Keratinocyte (primary cell): ENCODE data around the gene DNAH10. TPM values are rescaled to one million over a fixed set of nuclear protein-coding genes. Genes with fewer than 3 reads are reported as not detected.

Source experiments
- DNase-seq: peaks from one replicate; pipeline ENCODE4 v3.0.0-alpha.2; 2011; ENCODE audit warnings: low read depth, missing footprints, low spot score
- FAIRE-seq: peaks from 2 replicates; lab custom pipeline; 2011; peaks lifted over from hg19 to GRCh38; lab: Jason Lieb, UNC
- H2AFZ ChIP-seq: 2 replicates; pipeline ENCODE4 v1.6.0; 2012; ENCODE audit warnings: low read length, control low read depth, inconsistent platforms; ENCODE audit not compliant: control insufficient read depth
- H3K27ac ChIP-seq: 2 replicates; pipeline ENCODE4 v1.5.1; 2011; ENCODE audit warnings: low read length; ENCODE audit not compliant: control insufficient read depth, insufficient read depth
- H3K27me3 ChIP-seq: 3 replicates; pipeline ENCODE4 v1.6.0; 2011; ENCODE audit warnings: low read length; ENCODE audit not compliant: control insufficient read depth, insufficient read depth; ENCODE audit errors: extremely low read depth
- H3K36me3 ChIP-seq, 2 experiments: 2 replicates in 1 of 2; 3 replicates in 1 of 2; pipeline ENCODE4 v1.5.1; 2011; ENCODE audit warnings: low read length in 2 of 2, mild to moderate bottlenecking in 1 of 2; ENCODE audit not compliant: control insufficient read depth in 2 of 2, insufficient read depth in 2 of 2; ENCODE audit errors: extremely low read depth in 1 of 2
- H3K4me1 ChIP-seq: 3 replicates; pipeline ENCODE4 v1.5.1; 2011; ENCODE audit warnings: low read length; ENCODE audit not compliant: control insufficient read depth, insufficient read depth; ENCODE audit errors: extremely low read depth
- H3K4me2 ChIP-seq: 3 replicates; pipeline ENCODE4 v1.6.0; 2011; ENCODE audit warnings: low read depth, low read length; ENCODE audit not compliant: control insufficient read depth, insufficient read depth; ENCODE audit errors: extremely low read depth
- H3K4me3 ChIP-seq, 3 experiments: fragments of 200-600 bp in 1 of 3; sonication (generic) in 1 of 3; 2 replicates in 2 of 3; 3 replicates in 1 of 3; pipeline ENCODE4 v1.5.1; 2011 to 2016; ENCODE audit warnings: low read length in 3 of 3, mild to moderate bottlenecking in 3 of 3, control low read depth in 2 of 3, inconsistent platforms in 1 of 3, low read depth in 1 of 3, mixed read lengths in 1 of 3, mixed run types in 1 of 3, moderate library complexity in 1 of 3; ENCODE audit not compliant: control insufficient read depth in 2 of 3, insufficient read depth in 2 of 3; ENCODE audit errors: extremely low read depth in 1 of 3
- H3K79me2 ChIP-seq: 2 replicates; pipeline ENCODE4 v1.6.0; 2012; ENCODE audit warnings: low read length; ENCODE audit not compliant: control insufficient read depth, insufficient read depth
- H3K9ac ChIP-seq: 3 replicates; pipeline ENCODE4 v1.6.0; 2011; ENCODE audit warnings: low read length; ENCODE audit not compliant: control insufficient read depth, insufficient read depth; ENCODE audit errors: extremely low read depth
- H3K9me1 ChIP-seq: 3 replicates; pipeline ENCODE4 v1.6.0; 2011; ENCODE audit warnings: low read length; ENCODE audit not compliant: control insufficient read depth, insufficient read depth; ENCODE audit errors: extremely low read depth
- H3K9me3 ChIP-seq: 2 replicates; pipeline ENCODE4 v1.5.1; 2012; ENCODE audit warnings: low read depth, low read length; ENCODE audit not compliant: control insufficient read depth
- H4K20me1 ChIP-seq: 3 replicates; pipeline ENCODE4 v1.6.0; 2011; ENCODE audit warnings: low read length; ENCODE audit not compliant: control insufficient read depth, insufficient read depth; ENCODE audit errors: extremely low read depth
- CTCF ChIP-seq, 3 experiments: IDR thresholded peaks in 1 of 3; conservative IDR thresholded peaks in 1 of 3; optimal IDR thresholded peaks in 1 of 3; 2 replicates in 2 of 3; 3 replicates in 1 of 3; pipeline versions ENCODE3 to v1.5.1; 2011; ENCODE audit warnings: low read length in 3 of 3, mild to moderate bottlenecking in 3 of 3, moderate library complexity in 2 of 3, control low read depth in 1 of 3, inconsistent platforms in 1 of 3; ENCODE audit not compliant: insufficient read depth in 2 of 3; ENCODE audit errors: extremely low read depth in 1 of 3
- EZH2 ChIP-seq: IDR thresholded peaks from one replicate; pipeline ENCODE4 v1.6.1; 2012; ENCODE audit warnings: inconsistent platforms, mild to moderate bottlenecking, low read length, moderate library complexity
- dilution Hi-C: fragments of 300-500 bp; cut with MboI; formaldehyde crosslinking; loops from one replicate; pipeline ENCODE4 v1.7.0; 2020; ENCODE audit warnings: low sequenced_read_pairs; ENCODE audit not compliant: extremely low pct_ligation_motif_present
- polyA plus RNA-seq, 5 experiments: library from polyadenylated mRNA; depleted of rRNA in 3 of 5; stranded (reverse) in 3 of 5; stranded (forward) in 1 of 5; unstranded in 1 of 5; fragments of >200 nt; gene quantifications; 1 replicate in 1 of 5; 2 replicates in 3 of 5; 3 replicates in 1 of 5; pipeline versions ENCODE4 v1.2.1 to v1.2.3, GENCODE V29; 2011 to 2012; ENCODE audit warnings: missing spikeins in 2 of 5, low read depth in 1 of 5, low replicate concordance in 1 of 5

DNAH10 gene
- polyA plus RNA-seq, 1 donor (not counting 4 experiments of a cell fraction or from before 2014, with no cell fraction given), result 0.08 TPM

DNA sequence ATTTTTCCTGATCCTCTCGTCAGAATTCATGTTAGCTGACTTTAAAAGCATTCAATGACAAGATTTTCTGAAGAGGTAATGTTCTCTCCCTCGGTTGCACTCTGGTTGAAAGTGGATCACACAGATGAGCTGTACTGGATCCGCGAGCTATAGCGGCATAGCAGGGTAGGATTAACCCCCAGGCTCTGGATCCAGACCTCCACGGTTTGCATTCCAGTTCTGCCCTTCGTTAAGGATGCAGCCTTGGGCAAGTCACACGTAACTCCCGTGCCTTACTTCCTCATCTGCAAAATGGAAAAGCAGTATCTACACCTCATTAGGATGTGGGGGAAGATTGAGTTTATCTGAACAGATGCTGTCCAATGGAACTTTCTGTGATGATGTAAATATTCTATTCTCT, 196.8 kb downstream of the DNAH10 start:
- H2AFZ ChIP-seq, result no peak overlapping the region
- DNase-seq (no peak), FAIRE-seq (no peak)
- H4K20me1 ChIP-seq, result no peaks in the 10 kb centered on the region
- dilution Hi-C loops, result no loop called here
- H3K4me3 ChIP-seq, result no peak overlapping the region
- peaks cover 0 to 1% of the 10 kb centered on the region in 2 experiments for H3K36me3 ChIP-seq
- H3K4me2 ChIP-seq, result no peak overlapping the region
- no peak overlapping the region for H3K27ac ChIP-seq
- no peaks in the 10 kb centered on the region for H3K79me2 ChIP-seq
- H3K27me3 ChIP-seq, result no peaks in the 10 kb centered on the region
- no peak overlapping the region for H3K9ac ChIP-seq
- H3K9me3 ChIP-seq, result no peaks in the 10 kb centered on the region
- H3K4me1 ChIP-seq, result no peaks in the 10 kb centered on the region
- no peak for TF ChIP-seq EZH2
- TF ChIP-seq CTCF (optimal IDR thresholded peaks at IDR 0.05 in 1 of 3, IDR thresholded peaks at IDR 0.05 in 1 of 3, conservative IDR thresholded peaks at IDR 0.05 in 1 of 3; ENCODE audit: extremely low read depth in 1 of 3, insufficient read depth in 2 of 3, low read length in 3 of 3), result no peak
- H3K9me1 ChIP-seq, result no peaks in the 10 kb centered on the region

DNA sequence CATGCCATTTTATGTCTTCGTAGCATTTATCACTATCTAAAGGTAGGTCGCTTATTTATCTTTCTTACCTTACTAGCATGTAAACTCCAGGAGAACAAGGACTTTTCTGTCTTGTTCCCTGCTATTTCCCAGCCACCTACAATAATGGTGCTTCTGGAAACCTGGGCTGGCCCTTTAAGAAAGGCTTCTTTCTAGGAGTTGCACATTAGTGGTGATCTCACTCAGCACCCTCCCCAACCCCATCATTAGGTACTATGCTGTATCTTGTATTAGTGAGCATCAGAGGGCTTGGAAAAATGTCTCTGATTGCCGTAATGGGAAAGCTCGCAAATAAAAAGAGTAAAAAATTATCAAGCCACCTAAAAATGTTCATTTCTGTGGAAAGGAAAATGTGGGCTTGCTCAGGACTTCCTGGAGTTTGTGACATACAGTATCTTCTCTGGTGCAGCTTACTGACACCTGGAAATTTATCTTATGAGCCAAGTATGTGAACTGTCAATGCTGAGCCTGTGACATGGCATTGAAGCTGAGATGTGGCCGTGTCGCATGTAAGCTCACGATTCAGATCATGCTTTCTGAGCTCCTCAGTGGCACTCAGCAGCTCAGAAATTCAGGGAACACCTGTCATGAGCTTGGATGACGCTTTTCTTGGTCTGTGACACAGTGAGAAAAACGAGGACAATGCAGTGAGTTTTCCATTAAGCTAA, 198.1 kb downstream of the DNAH10 start:
- no peak overlapping the region for H3K27ac ChIP-seq
- H3K79me2 ChIP-seq, result no peaks in the 10 kb centered on the region
- H2AFZ ChIP-seq, result no peak overlapping the region
- no peak overlapping the region for H3K4me3 ChIP-seq
- no peaks in the 10 kb centered on the region for H3K9me3 ChIP-seq
- H4K20me1 ChIP-seq, result no peaks in the 10 kb centered on the region
- H3K27me3 ChIP-seq, result no peaks in the 10 kb centered on the region
- DNase-seq (no peak), FAIRE-seq (no peak)
- H3K4me1 ChIP-seq, result no peaks in the 10 kb centered on the region
- TF ChIP-seq EZH2, result no peak
- TF ChIP-seq CTCF (optimal IDR thresholded peaks at IDR 0.05 in 1 of 3, IDR thresholded peaks at IDR 0.05 in 1 of 3, conservative IDR thresholded peaks at IDR 0.05 in 1 of 3; ENCODE audit: extremely low read depth in 1 of 3, insufficient read depth in 2 of 3, low read length in 3 of 3), result no peak
- no peak overlapping the region for H3K4me2 ChIP-seq
- dilution Hi-C loops, result no loop called here
- peaks cover 0 to 1% of the 10 kb centered on the region in 2 experiments for H3K36me3 ChIP-seq
- no peaks in the 10 kb centered on the region for H3K9me1 ChIP-seq
- no peak overlapping the region for H3K9ac ChIP-seq
